GM12801 (cell line): ENCODE data around the gene TTLL5.

Source experiments
- CTCF ChIP-seq: IDR thresholded peaks from one replicate; pipeline ENCODE4 v1.5.1; 2011; ENCODE audit warnings: control low read depth; ENCODE audit not compliant: insufficient read length; ENCODE audit errors: extremely low read depth

Gene TTLL5

GRCh38 chr14:75987201-75987970 is 326.3 kb downstream of the TTLL5 start:
- no peak for TF ChIP-seq CTCF

- no peak for TF ChIP-seq CTCF
These were observed 328.1 kb downstream of the TTLL5 start for GRCh38 chr14:75989134-75989533.

DNA sequence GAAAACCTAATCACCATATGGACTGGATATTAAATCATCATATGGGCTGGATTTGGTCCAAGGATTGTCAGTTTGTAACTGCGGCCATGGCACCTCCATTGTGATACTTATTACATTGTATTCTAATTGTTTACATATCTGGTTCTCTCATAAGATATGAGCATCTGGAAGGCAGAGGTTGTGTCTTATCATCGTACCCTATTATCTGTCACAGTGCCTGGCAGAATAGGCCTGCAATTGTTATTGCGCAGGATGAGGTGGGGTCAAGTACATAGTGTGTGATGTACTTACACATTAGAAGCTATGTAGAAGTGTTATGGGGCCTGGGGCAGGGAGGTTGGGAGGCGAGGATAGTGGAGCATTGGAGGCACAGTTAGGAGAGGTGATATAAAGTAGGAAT is 329.3 kb downstream of the TTLL5 start:
- TF ChIP-seq CTCF = no peak

- TF ChIP-seq CTCF = no peak
These were observed 330.7 kb downstream of the TTLL5 start for GRCh38 chr14:75991753-75992152.

DNA sequence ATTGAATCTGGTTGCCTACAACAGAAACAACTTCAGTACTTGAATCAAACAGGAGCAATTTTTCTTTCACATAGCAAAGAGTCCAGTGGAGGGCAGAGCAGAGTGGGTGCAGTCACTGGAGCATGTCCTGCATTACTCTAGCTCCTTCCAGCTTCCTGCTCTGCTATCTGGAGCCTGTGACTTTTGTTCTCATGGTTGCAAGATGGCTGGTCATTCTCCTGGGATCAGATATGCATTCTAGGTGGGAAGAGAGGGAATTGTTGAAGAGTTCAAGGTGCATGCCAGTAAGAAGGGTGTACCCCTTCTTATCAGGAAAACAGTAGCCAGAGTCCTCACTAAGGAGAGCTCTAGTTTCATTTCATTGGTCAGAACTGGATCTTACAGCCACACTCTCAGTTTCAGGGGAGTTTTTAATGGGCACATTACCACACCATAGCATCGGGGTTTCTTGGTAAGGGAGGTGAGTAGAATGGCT is 332.6 kb downstream of the TTLL5 start:
- no peak for TF ChIP-seq CTCF

- no peak for TF ChIP-seq CTCF
These were observed 334.5 kb downstream of the TTLL5 start for GRCh38 chr14:75995372-75996041.

- TF ChIP-seq CTCF = no peak
These were observed 335.4 kb downstream of the TTLL5 start for GRCh38 chr14:75996488-75996887.
